ENCODE measurements around the gene SCRN1. TPM values are rescaled to one million over a fixed set of nuclear protein-coding genes. Genes with fewer than 3 reads are reported as not detected.

The SCRN1 gene
- total and polyA plus RNA-seq, 9 donors: 23.0 to 46.1 (median 32.2) TPM

- Histone ChIP-seq H3K27ac (ENCODE audit: low read length) (no peak overlapping the region), H3K36me3 (ENCODE audit: control insufficient read depth, insufficient read depth, low read length) (peaks cover 56% of the 10 kb centered on the region), H3K9me3 (replicated peaks; ENCODE audit: control insufficient read depth, low read depth, low read length) (no peaks in the 10 kb centered on the region), H3K27me3 (ENCODE audit: control insufficient read depth, insufficient read depth, low read length) (no peaks in the 10 kb centered on the region), H3K4me1 (ENCODE audit: control insufficient read depth, insufficient read depth, low read length) (no peaks in the 10 kb centered on the region), H3K4me3 (ENCODE audit: low read length) (no peak overlapping the region)
- WGBS (ENCODE audit: insufficient coverage): no CpG with 5 or more reads among the region's 3 CpGs
- no peak for DNase-seq
Measured at GRCh38 chr7:29937132-29937531, 52.5 kb downstream of the SCRN1 start.

- H3K4me3 ChIP-seq (ENCODE audit: low read length): no peak overlapping the region
- no peaks in the 10 kb centered on the region for H3K9me3 ChIP-seq (replicated peaks; ENCODE audit: control insufficient read depth, low read depth, low read length)
- DNase-seq: no peak
- WGBS (ENCODE audit: insufficient coverage): 100% methylated on average over 1 of the region's 2 CpGs
- no peak overlapping the region for H3K27ac ChIP-seq (ENCODE audit: low read length)
- peaks cover 53% of the 10 kb centered on the region for H3K36me3 ChIP-seq (ENCODE audit: control insufficient read depth, insufficient read depth, low read length)
- no peaks in the 10 kb centered on the region for H3K27me3 ChIP-seq (ENCODE audit: control insufficient read depth, insufficient read depth, low read length)
- H3K4me1 ChIP-seq (ENCODE audit: control insufficient read depth, insufficient read depth, low read length): no peaks in the 10 kb centered on the region
Measured at GRCh38 chr7:29935111-29935510, 54.5 kb downstream of the SCRN1 start.

GRCh38 chr7:29929018-29929807 lies 60.4 kb downstream of the SCRN1 start:
- Histone ChIP-seq H3K27ac (ENCODE audit: low read length) (no peak overlapping the region), H3K36me3 (ENCODE audit: control insufficient read depth, insufficient read depth, low read length) (peaks cover 29% of the 10 kb centered on the region), H3K4me3 (ENCODE audit: low read length) (no peak overlapping the region), H3K27me3 (ENCODE audit: control insufficient read depth, insufficient read depth, low read length) (no peaks in the 10 kb centered on the region), H3K9me3 (replicated peaks; ENCODE audit: control insufficient read depth, low read depth, low read length) (no peaks in the 10 kb centered on the region), H3K4me1 (ENCODE audit: control insufficient read depth, insufficient read depth, low read length) (no peaks in the 10 kb centered on the region)
- DNase-seq: no peak
- WGBS (ENCODE audit: insufficient coverage): 87% methylated on average over 11 of the region's 17 CpGs

GRCh38 chr7:29926741-29927140 lies 62.9 kb downstream of the SCRN1 start:
- 10% methylated on average over 2 of the region's 5 CpGs for WGBS (ENCODE audit: insufficient coverage)
- H3K36me3 ChIP-seq (ENCODE audit: control insufficient read depth, insufficient read depth, low read length): peaks cover 50% of the 10 kb centered on the region
- no peak for DNase-seq

GRCh38 chr7:29926216-29926615 lies 63.4 kb downstream of the SCRN1 start:
- Histone ChIP-seq H3K36me3 (ENCODE audit: control insufficient read depth, insufficient read depth, low read length) (peaks cover 52% of the 10 kb centered on the region), H3K27me3 (ENCODE audit: control insufficient read depth, insufficient read depth, low read length) (no peaks in the 10 kb centered on the region), H3K4me3 (ENCODE audit: low read length) (no peak overlapping the region), H3K4me1 (ENCODE audit: control insufficient read depth, insufficient read depth, low read length) (no peaks in the 10 kb centered on the region), H3K9me3 (replicated peaks; ENCODE audit: control insufficient read depth, low read depth, low read length) (no peaks in the 10 kb centered on the region), H3K27ac (ENCODE audit: low read length) (no peak overlapping the region)
- DNase-seq: no peak
- 87% methylated on average over 11 of the region's 15 CpGs for WGBS (ENCODE audit: insufficient coverage)

More at GRCh38 chr7:29926741-29927140, 62.9 kb downstream of the SCRN1 start:
- no peak overlapping the region for H3K4me3 ChIP-seq (ENCODE audit: low read length)
- no peaks in the 10 kb centered on the region for H3K4me1 ChIP-seq (ENCODE audit: control insufficient read depth, insufficient read depth, low read length)
- H3K27ac ChIP-seq (ENCODE audit: low read length): no peak overlapping the region
- H3K9me3 ChIP-seq (replicated peaks; ENCODE audit: control insufficient read depth, low read depth, low read length): no peaks in the 10 kb centered on the region
- H3K27me3 ChIP-seq (ENCODE audit: control insufficient read depth, insufficient read depth, low read length): no peaks in the 10 kb centered on the region

GRCh38 chr7:29924684-29925083 lies 64.9 kb downstream of the SCRN1 start:
- Histone ChIP-seq H3K36me3 (ENCODE audit: control insufficient read depth, insufficient read depth, low read length) (peaks cover 47% of the 10 kb centered on the region), H3K27me3 (ENCODE audit: control insufficient read depth, insufficient read depth, low read length) (no peaks in the 10 kb centered on the region), H3K4me1 (ENCODE audit: control insufficient read depth, insufficient read depth, low read length) (no peaks in the 10 kb centered on the region), H3K4me3 (ENCODE audit: low read length) (no peak overlapping the region), H3K9me3 (replicated peaks; ENCODE audit: control insufficient read depth, low read depth, low read length) (no peaks in the 10 kb centered on the region), H3K27ac (ENCODE audit: low read length) (no peak overlapping the region)
- no peak for DNase-seq
- 100% methylated on average over 2 of the region's 2 CpGs for WGBS (ENCODE audit: insufficient coverage)

- Histone ChIP-seq H3K36me3 (ENCODE audit: control insufficient read depth, insufficient read depth, low read length) (peaks cover 42% of the 10 kb centered on the region), H3K4me3 (ENCODE audit: low read length) (no peak overlapping the region)
Measured at GRCh38 chr7:29924006-29924405, 65.6 kb downstream of the SCRN1 start.

GRCh38 chr7:29922921-29923700 lies 66.5 kb downstream of the SCRN1 start:
- 75% methylated on average over 3 of the region's 7 CpGs for WGBS (ENCODE audit: insufficient coverage)
- H3K36me3 ChIP-seq (ENCODE audit: control insufficient read depth, insufficient read depth, low read length): peaks cover 45% of the 10 kb centered on the region
- H3K9me3 ChIP-seq (replicated peaks; ENCODE audit: control insufficient read depth, low read depth, low read length): no peaks in the 10 kb centered on the region
- no peak for DNase-seq
- H3K4me3 ChIP-seq (ENCODE audit: low read length): no peak overlapping the region
- H3K4me1 ChIP-seq (ENCODE audit: control insufficient read depth, insufficient read depth, low read length): no peaks in the 10 kb centered on the region
- H3K27ac ChIP-seq (ENCODE audit: low read length): no peak overlapping the region
- H3K27me3 ChIP-seq (ENCODE audit: control insufficient read depth, insufficient read depth, low read length): no peaks in the 10 kb centered on the region

More at GRCh38 chr7:29924006-29924405, 65.6 kb downstream of the SCRN1 start:
- 57% methylated on average over 9 of the region's 9 CpGs for WGBS (ENCODE audit: insufficient coverage)
- DNase-seq: no peak
- H3K9me3 ChIP-seq (replicated peaks; ENCODE audit: control insufficient read depth, low read depth, low read length): no peaks in the 10 kb centered on the region
- H3K27ac ChIP-seq (ENCODE audit: low read length): no peak overlapping the region
- H3K4me1 ChIP-seq (ENCODE audit: control insufficient read depth, insufficient read depth, low read length): no peaks in the 10 kb centered on the region
- H3K27me3 ChIP-seq (ENCODE audit: control insufficient read depth, insufficient read depth, low read length): no peaks in the 10 kb centered on the region

- Histone ChIP-seq H3K27me3 (ENCODE audit: control insufficient read depth, insufficient read depth, low read length) (no peaks in the 10 kb centered on the region), H3K4me1 (ENCODE audit: control insufficient read depth, insufficient read depth, low read length) (no peaks in the 10 kb centered on the region), H3K36me3 (ENCODE audit: control insufficient read depth, insufficient read depth, low read length) (peaks cover 42% of the 10 kb centered on the region), H3K9me3 (replicated peaks; ENCODE audit: control insufficient read depth, low read depth, low read length) (no peaks in the 10 kb centered on the region), H3K4me3 (ENCODE audit: low read length) (no peak overlapping the region), H3K27ac (ENCODE audit: low read length) (no peak overlapping the region)
- DNase-seq: peak; percentile 65
- 57% methylated on average over 1 of the region's 4 CpGs for WGBS (ENCODE audit: insufficient coverage)
Measured at GRCh38 chr7:29921404-29922010, 68.1 kb downstream of the SCRN1 start.

GRCh38 chr7:29920491-29920890 lies 69.1 kb downstream of the SCRN1 start:
- no peak overlapping the region for H3K4me3 ChIP-seq (ENCODE audit: low read length)
- peaks cover 5% of the 10 kb centered on the region for H3K4me1 ChIP-seq (ENCODE audit: control insufficient read depth, insufficient read depth, low read length)
- H3K27ac ChIP-seq (ENCODE audit: low read length): no peak overlapping the region
- no peaks in the 10 kb centered on the region for H3K27me3 ChIP-seq (ENCODE audit: control insufficient read depth, insufficient read depth, low read length)
- 67% methylated on average over 4 of the region's 5 CpGs for WGBS (ENCODE audit: insufficient coverage)
- peaks cover 42% of the 10 kb centered on the region for H3K36me3 ChIP-seq (ENCODE audit: control insufficient read depth, insufficient read depth, low read length)
- no peak for DNase-seq
- no peaks in the 10 kb centered on the region for H3K9me3 ChIP-seq (replicated peaks; ENCODE audit: control insufficient read depth, low read depth, low read length)
